GM23248 (cell line): ENCODE data around the gene RTP1.

Experiments used
- EZH2 ChIP-seq: fragments of 200-600 bp; sonication (generic); IDR thresholded peaks from 2 replicates; pipeline ENCODE4 v1.6.1; 2018; ENCODE audit warnings: antibody characterized with exemption, mild to moderate bottlenecking; ENCODE audit not compliant: insufficient read depth, poor library complexity, severe bottlenecking
- EZH2phosphoT487 ChIP-seq: fragments of 200-600 bp; sonication (generic); IDR thresholded peaks from 2 replicates; pipeline ENCODE4 v1.6.1; 2018; ENCODE audit warnings: antibody characterized with exemption, moderate library complexity, mild to moderate bottlenecking, low read depth; ENCODE audit not compliant: insufficient read depth

- TF ChIP-seq EZH2 (no peak), EZH2phosphoT487 (no peak)
Observed at GRCh38 chr3:187223799-187224198, 26.5 kb downstream of the RTP1 start.
